GM20431 (cell line): ENCODE results near the gene IPO4.

Source experiments
- in situ Hi-C: fragments of 300-500 bp; cut with MseI, MboI; formaldehyde crosslinking; loops from one replicate; pipeline ENCODE4 v1.15.0; 2020; ENCODE audit warnings: low sequenced_read_pairs; ENCODE audit not compliant: unreplicated experiment

The IPO4 gene

DNA sequence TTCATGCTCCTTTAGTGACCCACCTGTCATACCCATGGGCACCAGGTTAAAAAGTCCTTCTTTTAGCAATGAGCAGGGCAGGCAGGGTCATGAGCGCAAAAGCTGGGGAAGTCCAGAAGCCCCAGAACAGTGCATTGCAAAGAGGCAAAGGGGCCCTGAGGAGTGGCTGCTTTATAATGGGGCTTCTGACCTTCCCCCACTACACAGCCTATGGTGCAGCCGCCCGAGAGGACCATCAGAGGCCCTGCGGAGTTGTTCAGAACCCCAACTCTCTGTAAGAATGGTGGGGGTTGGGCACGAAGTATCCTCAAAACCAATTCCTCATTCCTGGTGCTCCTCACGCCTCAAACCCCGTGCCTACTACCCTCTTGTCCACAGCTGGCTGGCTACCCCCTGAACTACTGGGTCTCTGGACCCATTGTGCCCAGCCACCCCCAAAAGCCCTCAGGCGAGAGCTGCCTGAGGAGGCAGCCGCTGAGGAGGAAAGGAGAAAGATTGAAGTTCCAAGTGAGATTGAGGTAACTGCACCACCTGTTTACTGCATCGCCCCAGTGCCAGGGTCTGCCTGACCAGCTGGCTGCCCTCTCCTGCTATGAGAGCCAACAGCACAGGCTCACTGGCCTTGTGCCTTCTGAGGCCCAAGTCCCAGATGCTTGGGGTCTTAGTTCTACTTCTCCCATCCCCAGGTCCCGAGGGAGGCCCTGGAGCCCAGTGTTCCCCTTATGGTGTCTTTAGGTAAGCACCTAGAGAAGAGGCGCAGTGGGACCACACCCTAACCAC is 10.0 kb downstream of the IPO4 start:
- in situ Hi-C loops = no loop called here

DNA sequence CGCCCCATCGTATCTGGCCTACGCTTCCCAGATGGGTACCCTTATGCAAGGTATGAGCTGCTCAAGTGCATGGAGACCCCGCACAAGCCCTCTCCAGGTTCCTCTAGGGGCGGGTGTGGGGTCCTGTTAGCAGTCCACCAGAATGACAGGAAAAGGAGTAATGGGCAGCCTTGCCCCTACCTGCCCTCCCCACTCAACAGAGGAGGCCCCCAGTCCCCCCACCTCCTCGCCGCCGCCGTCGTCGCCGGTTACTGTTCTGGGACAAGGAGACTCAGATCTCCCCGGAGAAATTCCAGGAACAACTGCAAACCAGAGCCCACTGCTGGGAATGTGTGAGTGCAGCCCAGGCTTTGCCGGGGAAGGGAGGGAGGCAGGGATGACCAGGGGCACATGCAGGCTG is 10.7 kb downstream of the IPO4 start:
- in situ Hi-C loops = no loop called here

- in situ Hi-C loops = no loop called here
Measured at GRCh38 chr14:24177041-24177825, 11.4 kb downstream of the IPO4 start.

GRCh38 chr14:24176599-24176998 is 12.0 kb downstream of the IPO4 start:
- in situ Hi-C loops = no loop called here

DNA sequence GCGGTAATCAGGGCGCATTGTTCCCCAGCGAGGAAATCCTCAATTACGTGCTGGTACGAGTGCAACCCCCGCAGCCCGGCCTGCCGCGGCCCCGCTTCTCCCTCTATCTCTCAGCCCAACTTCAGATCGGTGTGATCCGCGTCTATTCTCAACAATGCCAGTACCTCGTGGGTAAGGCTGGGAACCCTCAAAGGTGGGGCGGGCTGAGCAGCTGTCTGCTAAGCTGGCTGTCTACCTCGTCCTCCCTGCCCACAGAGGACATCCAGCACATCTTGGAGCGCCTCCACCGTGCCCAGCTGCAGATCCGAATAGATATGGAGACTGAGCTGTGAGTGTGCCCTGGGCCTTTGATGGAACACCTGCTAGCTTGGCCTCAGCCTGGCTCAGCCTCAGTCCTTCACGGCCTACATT is 15.7 kb downstream of the IPO4 start:
- in situ Hi-C loops = no loop called here

DNA sequence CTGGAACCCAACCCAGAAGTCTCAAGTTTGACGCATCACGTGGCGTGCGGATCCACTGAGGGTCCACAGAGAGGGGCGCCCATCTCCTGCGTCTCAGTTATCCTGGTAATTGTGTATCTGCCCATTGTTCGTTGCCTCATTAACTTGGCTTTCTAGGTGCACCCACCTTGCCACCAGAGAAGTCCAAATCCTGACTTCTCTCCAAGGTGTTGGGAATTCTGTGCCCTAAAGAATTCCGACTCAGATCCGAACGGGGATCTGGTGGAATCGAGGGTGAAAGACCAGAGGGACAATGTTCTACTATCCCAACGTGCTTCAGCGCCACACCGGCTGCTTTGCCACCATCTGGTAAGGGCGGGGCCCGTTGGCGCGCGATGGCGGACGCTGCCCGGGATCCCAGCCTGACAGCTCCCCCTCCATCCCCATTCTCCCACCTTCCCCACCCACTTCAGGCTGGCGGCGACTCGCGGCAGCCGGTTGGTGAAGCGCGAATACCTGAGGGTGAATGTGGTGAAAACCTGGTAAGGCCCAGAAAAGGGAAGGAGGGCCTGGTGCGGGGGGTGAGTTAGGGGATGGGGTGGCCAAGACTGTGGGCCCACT is 16.3 kb downstream of the IPO4 start:
- in situ Hi-C loops = no loop called here

DNA sequence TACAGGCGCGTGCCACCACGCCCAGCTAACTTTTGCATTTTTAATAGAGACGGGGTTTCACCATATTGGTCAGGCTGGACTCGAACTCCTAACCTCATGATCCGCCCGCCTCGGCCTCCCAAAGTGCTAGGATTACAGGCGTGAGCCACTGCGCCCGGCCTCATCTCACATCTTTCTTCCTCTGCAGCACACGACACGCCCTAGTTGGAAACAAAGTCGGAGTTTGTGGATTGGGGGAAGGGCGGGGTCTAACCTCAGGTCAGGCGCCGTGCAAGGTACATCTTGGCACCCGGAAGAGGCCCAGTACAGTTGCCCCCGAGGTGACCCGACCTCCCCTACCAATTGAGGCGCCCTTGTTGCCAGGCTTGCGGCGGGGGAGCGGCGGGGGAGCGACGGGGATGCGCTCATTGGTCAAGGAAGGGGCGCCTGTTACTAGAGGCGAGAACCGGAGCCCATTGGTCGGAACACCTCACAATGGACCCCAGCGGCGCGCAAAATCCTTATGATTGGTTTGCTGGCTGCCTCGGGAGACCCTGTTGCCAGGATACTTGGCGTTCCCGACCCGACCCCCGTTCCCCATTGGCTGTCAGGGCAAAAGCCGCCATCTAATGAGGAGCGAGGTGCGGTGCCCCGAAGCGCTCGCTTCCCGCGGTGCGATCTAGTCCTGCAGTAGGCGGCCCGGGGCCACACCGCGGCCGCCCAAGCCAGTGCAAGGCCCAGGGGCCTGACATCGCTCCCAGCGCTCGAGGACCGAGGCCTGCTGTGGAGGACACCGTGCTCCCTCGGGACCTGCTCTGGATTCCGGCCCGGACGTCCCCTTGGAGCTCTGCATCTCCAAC is 17.0 kb downstream of the IPO4 start, which contains the start of gene REC8:
TSS of gene REC8 (plus strand) at position 659 of the 839 bp plus-strand sequence. CDS start 473 bp downstream, outside the sequence.
- in situ Hi-C loops = no loop called here

DNA sequence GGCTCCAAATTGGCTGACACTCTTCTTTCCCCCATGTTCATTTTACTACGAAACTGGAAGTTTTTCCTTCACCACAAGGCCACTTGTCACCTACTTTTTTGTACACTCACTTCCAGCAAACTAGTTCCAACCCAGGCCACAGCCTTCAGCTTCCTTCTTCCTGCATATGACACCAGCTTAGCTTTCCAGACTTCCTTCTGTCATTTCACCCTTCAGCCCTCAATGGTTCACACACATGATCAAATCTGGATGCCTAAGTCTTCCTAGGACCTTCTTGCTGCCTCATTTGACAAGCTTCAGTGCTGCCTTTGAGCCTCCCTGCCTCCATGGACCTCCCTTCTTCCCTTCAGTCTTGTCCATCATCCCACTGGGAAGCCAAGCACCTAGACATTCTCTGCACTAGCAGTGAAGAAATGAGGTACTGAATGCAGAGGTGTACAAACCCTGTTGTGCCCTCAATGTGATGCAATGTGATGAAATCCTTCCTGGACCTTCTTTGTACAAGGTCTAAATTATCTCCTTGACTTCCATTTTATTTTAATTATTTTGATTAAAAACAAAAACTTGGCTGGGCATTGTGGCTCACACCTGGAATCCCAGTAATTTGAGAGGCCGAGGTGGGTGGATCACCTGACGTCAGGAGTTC is 21.0 kb downstream of the IPO4 start:
- in situ Hi-C loops = no loop called here

DNA sequence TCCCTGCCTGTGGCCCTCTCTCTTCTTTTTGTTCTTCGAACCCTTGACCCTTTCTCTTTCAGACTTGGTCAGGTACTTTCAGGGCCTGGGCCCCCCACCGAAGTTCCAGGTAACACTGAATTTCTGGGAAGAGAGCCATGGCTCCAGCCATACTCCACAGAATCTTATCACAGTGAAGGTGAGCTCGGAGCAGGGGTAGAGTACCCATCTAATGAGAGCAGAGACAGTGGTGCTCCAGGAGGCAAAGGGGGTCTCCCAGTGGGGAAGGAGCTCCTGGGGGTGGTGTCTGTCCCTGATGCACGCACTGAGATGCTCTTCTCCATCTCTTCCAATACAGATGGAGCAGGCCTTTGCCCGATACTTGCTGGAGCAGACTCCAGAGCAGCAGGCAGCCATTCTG is 22.8 kb downstream of the IPO4 start:
- in situ Hi-C loops = no loop called here

DNA sequence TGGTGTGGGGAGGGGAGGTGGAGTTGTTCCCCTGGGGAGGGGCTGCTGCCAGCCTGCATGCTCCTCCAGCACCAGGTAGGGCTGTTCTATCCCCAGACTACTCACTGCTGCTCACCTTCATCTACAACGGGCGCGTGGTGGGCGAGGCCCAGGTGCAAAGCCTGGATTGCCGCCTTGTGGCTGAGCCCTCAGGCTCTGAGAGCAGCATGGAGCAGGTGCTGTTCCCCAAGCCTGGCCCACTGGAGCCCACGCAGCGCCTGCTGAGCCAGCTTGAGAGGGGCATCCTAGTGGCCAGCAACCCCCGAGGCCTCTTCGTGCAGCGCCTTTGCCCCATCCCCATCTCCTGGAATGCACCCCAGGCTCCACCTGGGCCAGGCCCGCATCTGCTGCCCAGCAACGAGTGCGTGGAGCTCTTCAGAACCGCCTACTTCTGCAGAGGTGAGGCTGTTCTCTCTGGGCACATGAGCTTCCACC is 24.1 kb downstream of the IPO4 start:
- in situ Hi-C loops = no loop called here

GRCh38 chr14:24162093-24162492 is 26.5 kb downstream of the IPO4 start:
- in situ Hi-C loops = no loop called here

DNA sequence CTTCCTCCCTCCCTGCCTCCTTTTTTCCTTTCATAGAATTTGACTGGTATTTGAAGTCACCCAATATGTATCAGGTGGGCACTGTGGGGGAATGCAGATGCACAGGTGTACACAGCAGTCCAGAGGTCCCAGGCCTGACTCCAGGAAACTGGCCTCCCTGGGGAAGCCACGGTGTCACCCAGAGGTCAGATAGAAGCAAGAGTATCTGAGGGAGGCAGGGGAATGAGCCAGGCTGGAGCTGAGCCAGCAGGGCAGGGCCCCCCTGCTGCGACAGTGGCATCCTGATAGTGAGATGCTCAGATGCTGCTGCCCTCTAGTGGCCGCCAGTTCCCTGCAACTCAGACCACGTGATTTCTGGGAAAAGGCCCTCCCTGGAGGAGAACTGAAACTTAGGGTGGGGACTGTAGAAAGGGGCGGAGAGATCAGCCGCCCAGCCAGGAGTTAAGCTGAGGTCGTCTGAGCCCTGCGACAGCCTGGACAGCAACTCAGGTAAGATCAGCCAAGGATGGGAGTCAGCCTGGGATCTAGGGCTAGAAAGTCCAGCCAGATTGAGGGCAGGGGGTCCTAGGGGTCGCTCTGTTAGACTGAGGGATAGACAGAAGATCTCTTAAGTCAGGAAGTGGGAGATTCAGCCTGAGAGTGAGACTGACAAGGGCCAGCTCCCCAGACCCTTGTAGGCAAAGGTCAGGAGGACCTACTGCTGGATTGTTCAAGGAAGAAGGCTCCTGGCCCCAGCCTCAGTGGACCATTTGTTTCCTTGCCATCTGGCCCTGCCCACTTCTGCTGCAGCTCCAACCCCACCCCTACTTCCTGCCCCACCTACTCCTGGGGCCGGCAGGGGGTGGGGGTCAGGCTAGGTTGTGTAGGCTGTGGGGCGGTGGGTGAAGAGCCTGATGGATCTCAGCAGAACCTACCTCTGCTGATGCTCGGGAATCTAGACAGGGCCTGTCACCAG is 27.5 kb downstream of the IPO4 start, which contains the start of gene IRF9:
TSS of gene IRF9 (plus strand) at position 416 of the 955 bp plus-strand sequence. CDS start 880 bp downstream, outside the sequence.
- in situ Hi-C loops = no loop called here

DNA sequence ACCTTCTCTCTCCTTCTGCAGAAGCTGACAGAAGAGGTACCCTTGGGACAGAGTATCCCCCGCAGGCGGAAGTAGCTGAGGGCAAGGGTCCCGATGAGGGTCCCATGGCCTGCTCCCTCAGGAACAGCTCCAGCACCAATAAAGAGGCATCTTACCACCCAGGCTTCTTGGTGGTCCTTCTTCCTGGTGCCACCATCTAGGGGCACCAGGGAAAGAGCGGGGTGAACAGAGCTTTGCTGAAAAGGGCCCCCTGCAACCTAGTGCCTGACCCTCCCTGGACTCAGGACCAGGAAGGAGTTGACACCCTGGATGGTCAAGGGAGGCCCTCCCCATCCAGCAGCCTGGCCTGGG is 28.1 kb downstream of the IPO4 start:
- in situ Hi-C loops = no loop called here

GRCh38 chr14:24159777-24160498 is 28.7 kb downstream of the IPO4 start:
- in situ Hi-C loops = no loop called here

DNA sequence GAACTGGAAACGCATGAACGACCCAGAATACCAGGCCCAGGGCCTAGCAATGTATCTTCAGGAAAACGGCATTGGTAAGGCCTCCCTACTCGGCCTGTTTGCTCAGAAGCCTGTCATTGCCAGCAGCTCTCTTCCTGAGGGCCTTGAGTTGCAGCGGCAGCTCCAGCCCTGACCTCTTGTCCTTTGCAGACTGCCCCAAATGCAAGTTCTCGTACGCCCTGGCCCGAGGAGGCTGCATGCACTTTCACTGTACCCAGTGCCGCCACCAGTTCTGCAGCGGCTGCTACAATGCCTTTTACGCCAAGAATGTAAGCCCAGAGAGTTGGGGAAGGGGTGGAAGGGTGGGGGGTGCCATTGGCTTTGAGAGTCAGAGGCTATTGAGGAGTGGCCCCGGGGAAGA is 31.3 kb downstream of the IPO4 start:
- in situ Hi-C loops = no loop called here

DNA sequence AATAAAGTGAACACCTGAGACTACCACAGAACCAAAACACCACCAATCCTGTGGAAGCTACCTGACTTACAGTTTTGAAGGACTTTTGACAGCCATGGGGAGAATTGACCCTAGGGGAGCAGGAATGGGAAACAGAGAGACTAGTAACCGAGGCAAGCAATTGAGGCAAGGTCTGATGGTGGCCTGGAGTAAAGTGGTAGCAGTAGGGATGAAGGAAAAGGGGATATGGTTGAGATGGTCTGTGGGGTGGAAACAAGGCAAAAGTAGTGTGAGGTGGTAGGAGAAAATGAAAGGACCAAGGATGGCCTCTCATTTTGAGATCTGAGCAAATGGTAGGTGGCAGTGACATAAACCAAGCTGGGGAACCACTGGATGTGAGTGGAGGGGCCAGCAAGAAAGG is 31.8 kb downstream of the IPO4 start:
- in situ Hi-C loops = no loop called here

DNA sequence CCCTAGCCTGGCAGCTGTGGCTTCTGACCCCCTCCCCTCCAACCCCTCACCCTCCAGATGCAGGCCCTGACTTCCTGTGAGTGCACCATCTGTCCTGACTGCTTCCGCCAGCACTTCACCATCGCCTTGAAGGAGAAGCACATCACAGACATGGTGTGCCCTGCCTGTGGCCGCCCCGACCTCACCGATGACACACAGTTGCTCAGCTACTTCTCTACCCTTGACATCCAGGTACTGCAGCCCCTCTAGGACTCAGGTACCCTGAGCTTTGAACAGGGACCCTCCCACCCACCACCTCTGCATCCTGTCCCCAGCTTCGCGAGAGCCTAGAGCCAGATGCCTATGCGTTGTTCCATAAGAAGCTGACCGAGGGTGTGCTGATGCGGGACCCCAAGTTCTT is 33.5 kb downstream of the IPO4 start:
- in situ Hi-C loops = no loop called here
